DOHH2 (cell line): ENCODE measurements around the gene ETNK2.

Experiments
- EZH2phosphoT487 ChIP-seq: fragments of 200-600 bp; sonication (generic); IDR thresholded peaks from 2 replicates; pipeline ENCODE4 v1.6.1; 2017; ENCODE audit warnings: borderline replicate concordance, mild to moderate bottlenecking, antibody characterized with exemption, low read length, moderate library complexity, mixed read lengths
- TF ChIP-seq, protein P1 (sequence below): fragments of 200-600 bp; sonication (generic); IDR thresholded peaks from one replicate; pipeline ENCODE4 v1.5.1; 2014; ENCODE audit warnings: antibody characterized with exemption, mild to moderate bottlenecking, low read depth, low read length; ENCODE audit not compliant: poor library complexity, severe bottlenecking

GRCh38 chr1:204190212-204191211, 38.7 kb upstream of the ETNK2 start:
- TF ChIP-seq, protein P1, sequence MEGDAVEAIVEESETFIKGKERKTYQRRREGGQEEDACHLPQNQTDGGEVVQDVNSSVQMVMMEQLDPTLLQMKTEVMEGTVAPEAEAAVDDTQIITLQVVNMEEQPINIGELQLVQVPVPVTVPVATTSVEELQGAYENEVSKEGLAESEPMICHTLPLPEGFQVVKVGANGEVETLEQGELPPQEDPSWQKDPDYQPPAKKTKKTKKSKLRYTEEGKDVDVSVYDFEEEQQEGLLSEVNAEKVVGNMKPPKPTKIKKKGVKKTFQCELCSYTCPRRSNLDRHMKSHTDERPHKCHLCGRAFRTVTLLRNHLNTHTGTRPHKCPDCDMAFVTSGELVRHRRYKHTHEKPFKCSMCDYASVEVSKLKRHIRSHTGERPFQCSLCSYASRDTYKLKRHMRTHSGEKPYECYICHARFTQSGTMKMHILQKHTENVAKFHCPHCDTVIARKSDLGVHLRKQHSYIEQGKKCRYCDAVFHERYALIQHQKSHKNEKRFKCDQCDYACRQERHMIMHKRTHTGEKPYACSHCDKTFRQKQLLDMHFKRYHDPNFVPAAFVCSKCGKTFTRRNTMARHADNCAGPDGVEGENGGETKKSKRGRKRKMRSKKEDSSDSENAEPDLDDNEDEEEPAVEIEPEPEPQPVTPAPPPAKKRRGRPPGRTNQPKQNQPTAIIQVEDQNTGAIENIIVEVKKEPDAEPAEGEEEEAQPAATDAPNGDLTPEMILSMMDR, result no peak
- TF ChIP-seq EZH2phosphoT487, result no peak
